Upper lobe of left lung (tissue), 4 donors: ENCODE results near the gene FHOD3.

ENCODE experiments used
- POLR2A ChIP-seq, 4 donors: fragments of 450-650 bp; IDR thresholded peaks; one replicate each; pipeline ENCODE4 v1.5.1; 2016 to 2017; ENCODE audit warnings: antibody characterized with exemption in 4 of 4, mild to moderate bottlenecking in 2 of 4
- POLR2AphosphoS5 ChIP-seq, 2 donors: sonication (generic); formaldehyde crosslinking; IDR thresholded peaks; one replicate each; pipeline ENCODE4 v1.5.1; 2017; ENCODE audit warnings: antibody characterized with exemption in 2 of 2
- TF ChIP-seq, protein P1 (sequence below), 6 experiments: fragments of 450-650 bp in 4 of 6; fragments of 200-600 bp in 2 of 6; sonication (generic) in 2 of 6; IDR thresholded peaks; one replicate each; pipeline ENCODE4 v1.5.1; 2016 to 2019; ENCODE audit warnings: antibody characterized with exemption in 6 of 6

DNA sequence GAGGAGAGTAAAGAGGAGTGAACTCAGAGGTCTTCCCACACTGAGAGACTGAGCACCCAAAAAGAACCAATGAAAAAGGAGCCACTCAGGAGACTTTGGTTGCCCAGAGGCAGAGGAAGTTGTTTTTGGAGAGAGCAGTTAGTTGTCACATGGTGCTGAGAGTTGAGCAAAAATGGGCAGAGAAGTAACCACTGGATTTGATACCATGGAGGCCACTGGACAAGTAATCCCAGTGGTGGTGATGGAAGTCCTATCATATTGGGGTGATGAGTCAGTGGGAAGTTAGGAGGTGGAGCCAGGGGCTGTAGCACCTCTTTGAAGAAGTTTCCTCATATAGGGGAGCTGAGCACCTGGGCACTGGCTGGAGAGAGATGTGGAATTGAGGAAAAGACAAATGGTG, 295.5 kb downstream of the FHOD3 start:
- TF ChIP-seq, protein P1, sequence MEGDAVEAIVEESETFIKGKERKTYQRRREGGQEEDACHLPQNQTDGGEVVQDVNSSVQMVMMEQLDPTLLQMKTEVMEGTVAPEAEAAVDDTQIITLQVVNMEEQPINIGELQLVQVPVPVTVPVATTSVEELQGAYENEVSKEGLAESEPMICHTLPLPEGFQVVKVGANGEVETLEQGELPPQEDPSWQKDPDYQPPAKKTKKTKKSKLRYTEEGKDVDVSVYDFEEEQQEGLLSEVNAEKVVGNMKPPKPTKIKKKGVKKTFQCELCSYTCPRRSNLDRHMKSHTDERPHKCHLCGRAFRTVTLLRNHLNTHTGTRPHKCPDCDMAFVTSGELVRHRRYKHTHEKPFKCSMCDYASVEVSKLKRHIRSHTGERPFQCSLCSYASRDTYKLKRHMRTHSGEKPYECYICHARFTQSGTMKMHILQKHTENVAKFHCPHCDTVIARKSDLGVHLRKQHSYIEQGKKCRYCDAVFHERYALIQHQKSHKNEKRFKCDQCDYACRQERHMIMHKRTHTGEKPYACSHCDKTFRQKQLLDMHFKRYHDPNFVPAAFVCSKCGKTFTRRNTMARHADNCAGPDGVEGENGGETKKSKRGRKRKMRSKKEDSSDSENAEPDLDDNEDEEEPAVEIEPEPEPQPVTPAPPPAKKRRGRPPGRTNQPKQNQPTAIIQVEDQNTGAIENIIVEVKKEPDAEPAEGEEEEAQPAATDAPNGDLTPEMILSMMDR (IDR thresholded peaks at IDR 0.05) = no peak
- TF ChIP-seq POLR2AphosphoS5 (IDR thresholded peaks at IDR 0.05) = no peak
- no peak for TF ChIP-seq POLR2A (IDR thresholded peaks at IDR 0.05)
